HCT116 (cell line): ENCODE data around the gene PATE3.

Experiments used
- CTCF ChIP-seq, 3 experiments: fragments of 200-600 bp in 1 of 3; sonication (generic) in 1 of 3; IDR thresholded peaks in 2 of 3; conservative IDR thresholded peaks in 1 of 3; 2 replicates each; pipeline ENCODE4 v1.5.1; 2012 to 2017; ENCODE audit warnings: low read depth in 2 of 3, low read length in 2 of 3, antibody characterized with exemption in 1 of 3, borderline replicate concordance in 1 of 3, control low read depth in 1 of 3, mild to moderate bottlenecking in 1 of 3, mixed read lengths in 1 of 3, mixed run types in 1 of 3, moderate library complexity in 1 of 3; ENCODE audit not compliant: insufficient read depth in 1 of 3
- EGR1 ChIP-seq: IDR thresholded peaks from 2 replicates; pipeline ENCODE4 v1.6.1; 2012; ENCODE audit warnings: low read depth
- ELF1 ChIP-seq: IDR thresholded peaks from 2 replicates; pipeline ENCODE4 v1.6.1; 2012; ENCODE audit warnings: low read depth, borderline replicate concordance
- EZH2 ChIP-seq: fragments of 200-600 bp; sonication (generic); IDR thresholded peaks from 2 replicates; pipeline ENCODE4 v1.6.1; 2017; ENCODE audit warnings: antibody characterized with exemption, mixed run types
- EZH2phosphoT487 ChIP-seq: fragments of 200-600 bp; IDR thresholded peaks from 2 replicates; pipeline ENCODE4 v1.6.1; 2018; ENCODE audit warnings: antibody characterized with exemption, borderline replicate concordance
- FOSL1 ChIP-seq: IDR thresholded peaks from 2 replicates; pipeline ENCODE4 v1.6.1; 2012; ENCODE audit warnings: low read depth
- POLR2A ChIP-seq: IDR thresholded peaks from 2 replicates; pipeline ENCODE4 v1.7.0; 2011; ENCODE audit warnings: borderline replicate concordance; ENCODE audit not compliant: insufficient read depth, insufficient read length; ENCODE audit errors: extremely low read depth
- POLR2AphosphoS5 ChIP-seq: IDR thresholded peaks from 2 replicates; pipeline ENCODE4 v1.6.1; 2011; ENCODE audit warnings: mild to moderate bottlenecking, low read depth, low read length, moderate library complexity
- RAD21 ChIP-seq: IDR thresholded peaks from 2 replicates; pipeline ENCODE4 v1.6.1; 2012; ENCODE audit warnings: low read depth, mild to moderate bottlenecking
- REST ChIP-seq: IDR thresholded peaks from 2 replicates; pipeline ENCODE4 v1.6.1; 2012; ENCODE audit warnings: low read depth
- SP1 ChIP-seq: IDR thresholded peaks from 2 replicates; pipeline ENCODE4 v1.6.1; 2012; ENCODE audit warnings: low read depth
- YY1 ChIP-seq: IDR thresholded peaks from 2 replicates; pipeline ENCODE4 v1.6.1; 2011; ENCODE audit warnings: low read length, low read depth, moderate library complexity, mild to moderate bottlenecking; ENCODE audit not compliant: insufficient replicate concordance; ENCODE audit errors: extremely low read depth
- ZFX ChIP-seq: fragments of 450-650 bp; IDR thresholded peaks from 2 replicates; pipeline ENCODE4 v1.6.1; 2017

GRCh38 chr11:125740617-125741016 lies 47.3 kb upstream of the PATE3 start:
- TF ChIP-seq CTCF (IDR thresholded peaks at IDR 0.05 in 2 of 3, conservative IDR thresholded peaks at IDR 0.05 in 1 of 3; ENCODE audit: borderline replicate concordance in 1 of 3, insufficient read depth in 1 of 3, low read depth in 2 of 3, low read length in 2 of 3): no peak
- TF ChIP-seq POLR2A: no peak
- TF ChIP-seq POLR2AphosphoS5: no peak
- no peak for TF ChIP-seq EZH2
- no peak for TF ChIP-seq EGR1
- no peak for TF ChIP-seq REST
- TF ChIP-seq YY1: no peak
- TF ChIP-seq ELF1: no peak
- no peak for TF ChIP-seq SP1
- no peak for TF ChIP-seq RAD21
- no peak for TF ChIP-seq EZH2phosphoT487
- TF ChIP-seq ZFX: no peak
- TF ChIP-seq FOSL1: no peak
